HG03558 (cell line): ENCODE measurements around the gene HCLS1.
"Not testable (repeated sequence)": the region's sequence is repeated elsewhere in the genome, so short reads cannot be mapped to it uniquely, and the experiment has no call there.

ENCODE experiments used
- ATAC-seq: cut with Tn5 transposase; IDR thresholded peaks from one replicate; pipeline ENCODE4 v1.9.1; 2021; ENCODE audit warnings: moderate number of reproducible peaks; ENCODE audit not compliant: unreplicated experiment; ENCODE audit errors: extremely low read depth

Gene HCLS1

GRCh38 chr3:121601212-121601812 is 59.4 kb downstream of the HCLS1 start:
- ATAC-seq, result no peak

- ATAC-seq, result not testable (repeated sequence)
Measured at GRCh38 chr3:121599900-121600299, 60.8 kb downstream of the HCLS1 start.

DNA sequence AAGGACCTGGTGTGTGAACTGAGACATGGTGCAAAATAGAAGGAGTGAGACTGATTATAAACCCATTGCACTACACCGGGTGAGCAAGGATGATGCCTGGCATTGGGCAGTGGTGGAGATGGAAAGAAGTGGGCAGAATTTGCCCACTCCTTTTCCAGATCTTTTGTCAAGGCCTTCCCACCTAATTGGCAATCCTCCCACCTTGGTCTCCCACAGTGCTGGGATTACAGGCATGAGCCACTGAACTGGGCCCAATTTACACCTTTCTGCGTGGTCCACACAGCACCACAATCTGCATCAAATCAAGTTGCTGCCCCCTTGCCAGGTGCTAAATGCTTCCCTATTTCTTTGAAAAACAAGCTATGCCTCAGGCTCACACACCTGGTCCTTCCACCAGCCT is 62.1 kb downstream of the HCLS1 start:
- ATAC-seq, result no peak

DNA sequence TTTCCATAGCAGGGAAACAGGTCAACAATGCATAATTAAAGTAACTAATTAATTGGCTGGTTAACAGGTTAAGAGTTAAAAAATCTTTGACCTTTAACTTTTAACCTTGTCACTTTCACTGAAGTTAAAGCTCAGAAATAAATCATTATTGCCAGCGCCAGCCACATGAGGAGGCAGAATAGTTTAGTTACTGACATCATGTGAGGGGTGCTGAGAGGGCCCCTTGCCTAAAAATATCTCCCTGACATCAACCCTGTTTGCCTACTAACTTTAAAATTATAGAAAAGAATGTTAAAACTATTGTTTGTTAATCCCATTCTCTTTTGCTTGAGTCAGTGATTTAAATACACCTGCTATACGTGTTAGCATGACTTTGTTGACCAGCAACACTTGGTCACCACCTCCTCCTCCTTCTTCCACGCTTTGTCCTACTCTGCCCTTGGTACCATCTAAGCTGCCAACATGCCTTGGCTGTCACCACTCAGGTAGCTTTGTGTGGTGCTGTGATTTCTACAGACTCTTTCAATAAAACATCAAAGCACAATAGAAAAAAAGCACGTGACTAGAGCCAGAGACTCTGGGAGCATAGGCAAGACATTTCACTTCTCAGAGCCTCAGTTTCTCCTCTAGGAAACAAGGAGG is 64.8 kb downstream of the HCLS1 start:
- ATAC-seq, result no peak

GRCh38 chr3:121594850-121595249 is 65.9 kb downstream of the HCLS1 start:
- ATAC-seq, result no peak

- not testable (repeated sequence) for ATAC-seq
Measured at GRCh38 chr3:121593806-121594205, 66.9 kb downstream of the HCLS1 start.

DNA sequence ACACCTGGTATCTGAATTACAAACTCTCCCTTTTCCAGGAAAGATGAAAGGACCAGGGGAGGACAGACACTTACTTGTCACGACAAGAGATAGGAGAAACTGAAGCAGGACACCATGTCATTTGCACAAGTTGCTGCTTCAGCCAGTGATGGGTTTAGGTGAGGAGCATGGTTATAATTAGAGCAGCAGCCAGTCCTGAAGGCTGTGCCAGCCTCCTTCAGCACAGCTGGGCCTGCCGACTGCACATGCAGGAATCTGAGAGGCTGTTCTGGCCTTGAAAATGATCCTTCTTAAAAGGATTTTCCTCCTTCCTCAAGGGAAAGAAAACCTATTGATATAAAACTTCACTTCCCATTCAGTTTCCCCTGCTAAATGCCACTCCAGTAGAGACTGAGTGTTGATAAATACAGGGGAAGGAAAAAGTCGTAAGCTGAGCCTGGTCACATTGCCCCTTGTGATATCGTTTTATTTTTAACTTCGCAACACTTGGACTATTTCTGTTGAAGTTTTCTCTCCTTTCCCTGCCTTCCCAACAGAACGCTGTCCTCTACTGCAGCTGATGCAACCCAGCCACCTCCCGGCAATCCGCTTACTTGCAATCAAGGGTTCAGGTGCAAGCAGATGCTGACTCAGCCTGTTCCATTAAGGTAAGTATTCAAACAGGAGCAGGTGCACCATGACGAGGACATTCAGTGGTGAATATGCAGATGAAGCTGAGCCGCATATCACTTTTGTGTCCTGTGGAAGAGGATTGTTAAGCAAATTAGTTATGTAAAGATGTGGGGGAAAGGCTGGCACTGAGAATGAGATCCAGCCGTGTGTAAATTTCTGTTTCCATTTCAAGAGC is 67.6 kb downstream of the HCLS1 start, which contains the start of gene FBXO40:
Gene FBXO40 (plus strand): TSS at position 524 of the 847 bp plus-strand sequence. CDS start 27,197 bp downstream, outside the sequence.
- no peak for ATAC-seq

DNA sequence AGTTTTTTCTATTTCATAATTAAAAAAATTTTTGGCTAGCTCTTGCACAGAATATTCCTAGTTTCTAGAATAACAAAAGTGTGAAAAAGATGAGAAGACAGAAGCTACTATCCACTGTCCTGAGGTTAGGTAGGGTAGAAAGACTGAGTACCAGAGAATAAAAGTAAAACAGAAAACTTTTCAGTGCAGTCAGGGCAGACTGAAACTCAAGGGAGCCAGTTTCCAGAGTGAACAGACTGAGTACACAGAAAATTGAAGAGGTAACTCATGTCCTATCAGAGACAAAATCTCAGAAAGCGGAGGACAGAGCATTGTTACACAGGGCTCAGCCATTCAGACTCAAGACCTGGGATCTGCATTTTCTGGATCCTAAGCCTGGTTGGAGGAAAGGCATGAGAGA is 76.3 kb downstream of the HCLS1 start:
- no peak for ATAC-seq

GRCh38 chr3:121581691-121582090 is 79.0 kb downstream of the HCLS1 start:
- no peak for ATAC-seq
